ENCODE data around the gene COPS4. TPM values are rescaled to one million over a fixed set of nuclear protein-coding genes. Genes with fewer than 3 reads are reported as not detected.
A peak's percentile ranks its signal among the peaks of the same experiment; 100 is the strongest.

Gene COPS4
- total RNA-seq, 1 donor from 2014 or later, result 92.4 TPM

DNA sequence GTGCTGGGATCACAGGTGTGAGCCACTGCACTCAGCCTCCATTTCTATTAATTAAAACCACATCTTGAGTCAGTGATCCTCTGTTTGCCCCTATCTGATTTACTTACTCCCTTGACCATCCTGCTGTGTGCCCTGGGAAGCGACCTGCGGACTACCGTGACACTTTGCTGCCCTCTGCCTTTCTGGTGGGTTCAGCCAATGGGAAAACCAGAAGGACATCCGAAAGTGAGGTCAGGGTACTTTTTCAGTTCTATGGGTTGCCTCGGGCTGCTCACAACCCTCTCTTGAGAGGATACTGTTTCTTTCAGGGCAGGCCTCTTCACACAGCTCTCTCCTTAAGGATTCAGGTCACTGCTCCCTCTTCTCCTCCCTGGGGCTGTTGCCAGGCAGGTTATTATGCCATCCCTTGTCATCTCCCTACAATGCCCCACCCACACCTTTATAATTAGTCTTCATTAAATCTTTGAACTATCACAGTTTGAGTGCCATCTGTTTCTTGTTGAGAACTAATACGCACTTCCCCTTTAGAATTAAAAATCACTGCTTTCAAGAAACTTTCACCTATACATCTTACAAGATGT, 58.2 kb downstream of the COPS4 start:
- Mint-ChIP-seq H3K9me3 (no peaks in the 10 kb centered on the region), H3K36me3 (no peaks in the 10 kb centered on the region), H3K27me3 (ENCODE audit: insufficient read depth, low read depth) (peaks cover 4% of the 10 kb centered on the region), H3K4me1 (peaks cover 6% of the 10 kb centered on the region), H3K27ac (no peak overlapping the region), H3K4me3 (no peak overlapping the region)
- peak; percentile 58 for DNase-seq (ENCODE audit: low spot score)
- Histone ChIP-seq H3K9ac (no peak overlapping the region), H3K4me2 (no peak overlapping the region), H4K20me1 (ENCODE audit: low read depth) (no peaks in the 10 kb centered on the region), H2AFZ (replicated peaks) (peak overlapping the region; percentile 65), H3K79me2 (ENCODE audit: low read depth) (no peaks in the 10 kb centered on the region), H3K27ac (no peak overlapping the region), H3F3A (ENCODE audit: low read depth) (no peaks in the 10 kb centered on the region), H3K4me3 (no peak overlapping the region), H3K9me3 (ENCODE audit: low read depth) (no peaks in the 10 kb centered on the region), H3K36me3 (no peaks in the 10 kb centered on the region), H3K27me3 (no peaks in the 10 kb centered on the region), H3K4me1 (no peaks in the 10 kb centered on the region)
- TF ChIP-seq CTCF (IDR thresholded peaks at IDR 0.05) (peak; percentile 36), EZH2phosphoT487 (IDR thresholded peaks at IDR 0.05) (no peak)

DNA sequence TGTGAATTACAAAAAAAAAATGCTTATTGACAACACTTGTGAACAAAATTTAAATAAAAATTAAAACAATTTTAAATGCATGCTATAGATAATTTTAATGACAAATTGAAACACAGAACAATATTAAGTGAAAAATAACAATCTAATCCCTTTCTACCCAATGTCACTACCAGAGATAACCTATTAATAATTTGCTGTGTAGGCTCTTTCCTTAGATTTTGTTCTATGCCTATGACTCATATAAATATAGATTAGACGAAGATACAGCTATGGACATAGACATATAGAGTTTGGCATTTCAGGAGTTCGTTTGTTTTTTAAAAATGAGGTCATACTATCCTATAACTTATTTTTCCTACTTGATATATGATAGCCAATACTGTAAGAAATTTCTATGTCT, 61.4 kb downstream of the COPS4 start:
- no peaks in the 10 kb centered on the region for H3K79me2 ChIP-seq (ENCODE audit: low read depth)
- H3K27ac ChIP-seq, result no peak overlapping the region
- H3K9ac ChIP-seq, result no peak overlapping the region
- TF ChIP-seq EZH2phosphoT487 (IDR thresholded peaks at IDR 0.05) (no peak), EZH2 (IDR thresholded peaks at IDR 0.05) (no peak), CTCF (IDR thresholded peaks at IDR 0.05) (no peak)
- H3K9me3 Mint-ChIP-seq, result peaks cover 2% of the 10 kb centered on the region
- H3K4me3 ChIP-seq, result no peak overlapping the region
- H3K4me1 ChIP-seq, result no peaks in the 10 kb centered on the region
- H3K4me1 Mint-ChIP-seq, result peaks cover 6% of the 10 kb centered on the region
- H3F3A ChIP-seq (ENCODE audit: low read depth), result no peaks in the 10 kb centered on the region
- no peaks in the 10 kb centered on the region for H4K20me1 ChIP-seq (ENCODE audit: low read depth)
- H3K4me2 ChIP-seq, result no peak overlapping the region
- H3K36me3 Mint-ChIP-seq, result peaks cover 1% of the 10 kb centered on the region
- H3K9me3 ChIP-seq (ENCODE audit: low read depth), result no peaks in the 10 kb centered on the region
- no peak for DNase-seq (ENCODE audit: low spot score)
- H3K4me3 Mint-ChIP-seq, result no peak overlapping the region
- H3K36me3 ChIP-seq, result no peaks in the 10 kb centered on the region
- H3K27ac Mint-ChIP-seq, result no peak overlapping the region
- H2AFZ ChIP-seq (replicated peaks), result no peak overlapping the region
- H3K27me3 Mint-ChIP-seq (ENCODE audit: insufficient read depth, low read depth), result peaks cover 8% of the 10 kb centered on the region
- H3K27me3 ChIP-seq, result no peaks in the 10 kb centered on the region

DNA sequence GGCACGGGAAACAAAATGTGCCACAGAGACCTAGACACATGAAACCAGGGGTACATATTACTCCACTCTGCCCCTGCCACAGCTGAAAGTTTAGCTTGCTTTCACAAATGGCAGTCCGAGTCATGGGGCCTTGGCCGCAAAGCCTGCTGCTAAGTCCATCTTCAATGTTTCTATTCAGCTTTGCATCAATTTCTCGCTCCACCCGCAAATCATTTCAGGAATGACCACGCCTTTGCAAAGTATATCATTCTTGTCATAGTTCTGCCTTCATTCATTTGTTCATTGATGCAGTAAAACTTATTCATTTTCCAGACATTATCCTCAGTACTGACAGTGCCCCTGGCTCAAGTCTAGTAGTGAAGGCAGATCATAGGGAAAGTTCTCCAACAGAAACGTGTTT, 70.0 kb downstream of the COPS4 start:
- Histone ChIP-seq H3K9ac (no peak overlapping the region), H3F3A (ENCODE audit: low read depth) (peaks cover 4% of the 10 kb centered on the region), H4K20me1 (ENCODE audit: low read depth) (no peaks in the 10 kb centered on the region), H3K4me1 (no peaks in the 10 kb centered on the region), H3K79me2 (ENCODE audit: low read depth) (no peaks in the 10 kb centered on the region), H3K4me2 (no peak overlapping the region), H2AFZ (replicated peaks) (no peak overlapping the region), H3K27me3 (peaks cover 21% of the 10 kb centered on the region), H3K36me3 (no peaks in the 10 kb centered on the region), H3K9me3 (ENCODE audit: low read depth) (no peaks in the 10 kb centered on the region), H3K27ac (no peak overlapping the region), H3K4me3 (no peak overlapping the region)
- no peak overlapping the region for H3K4me3 Mint-ChIP-seq
- no peaks in the 10 kb centered on the region for H3K9me3 Mint-ChIP-seq
- H3K4me1 Mint-ChIP-seq, result peaks cover 3% of the 10 kb centered on the region
- TF ChIP-seq CTCF (IDR thresholded peaks at IDR 0.05) (no peak), EZH2 (IDR thresholded peaks at IDR 0.05) (no peak), EZH2phosphoT487 (IDR thresholded peaks at IDR 0.05) (no peak)
- peaks cover 16% of the 10 kb centered on the region for H3K27me3 Mint-ChIP-seq (ENCODE audit: insufficient read depth, low read depth)
- no peak for DNase-seq (ENCODE audit: low spot score)
- H3K36me3 Mint-ChIP-seq, result no peaks in the 10 kb centered on the region
- H3K27ac Mint-ChIP-seq, result no peak overlapping the region

Measured in neural progenitor cell (in vitro differentiated cells).